GM12872 (cell line): ENCODE data around the gene TBC1D4.

Experiments used
- CTCF ChIP-seq: IDR thresholded peaks from 3 replicates; pipeline ENCODE4 v1.5.1; 2011; ENCODE audit warnings: low read depth, mild to moderate bottlenecking, low read length, moderate library complexity; ENCODE audit not compliant: insufficient read depth

TBC1D4 gene

GRCh38 chr13:75444016-75444415 lies 38.0 kb downstream of the TBC1D4 start:
- TF ChIP-seq CTCF = no peak

- no peak for TF ChIP-seq CTCF
Observed at GRCh38 chr13:75443356-75443958, 38.5 kb downstream of the TBC1D4 start.

GRCh38 chr13:75442736-75443234 lies 39.2 kb downstream of the TBC1D4 start:
- TF ChIP-seq CTCF = no peak

DNA sequence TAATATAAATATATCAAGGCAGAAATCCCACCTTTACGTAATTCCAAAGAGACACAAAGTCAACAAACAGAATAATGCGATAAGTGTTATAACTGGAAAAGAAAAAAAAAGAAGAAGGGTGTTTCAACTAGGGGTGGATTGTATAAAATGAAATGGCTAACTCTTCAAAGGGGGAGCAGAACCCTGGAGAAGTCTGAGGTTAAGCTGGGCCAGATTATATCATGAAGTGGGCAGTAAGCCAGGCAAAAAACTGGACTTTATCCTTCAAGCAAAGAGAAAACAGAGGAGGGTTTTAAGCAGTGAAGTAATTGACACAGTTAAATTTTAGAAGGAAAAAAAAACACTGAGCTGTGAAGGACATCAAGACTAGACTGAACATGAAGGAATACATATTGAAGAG lies 41.9 kb downstream of the TBC1D4 start:
- TF ChIP-seq CTCF = no peak

- TF ChIP-seq CTCF = no peak
Observed at GRCh38 chr13:75437582-75438318, 44.2 kb downstream of the TBC1D4 start.

DNA sequence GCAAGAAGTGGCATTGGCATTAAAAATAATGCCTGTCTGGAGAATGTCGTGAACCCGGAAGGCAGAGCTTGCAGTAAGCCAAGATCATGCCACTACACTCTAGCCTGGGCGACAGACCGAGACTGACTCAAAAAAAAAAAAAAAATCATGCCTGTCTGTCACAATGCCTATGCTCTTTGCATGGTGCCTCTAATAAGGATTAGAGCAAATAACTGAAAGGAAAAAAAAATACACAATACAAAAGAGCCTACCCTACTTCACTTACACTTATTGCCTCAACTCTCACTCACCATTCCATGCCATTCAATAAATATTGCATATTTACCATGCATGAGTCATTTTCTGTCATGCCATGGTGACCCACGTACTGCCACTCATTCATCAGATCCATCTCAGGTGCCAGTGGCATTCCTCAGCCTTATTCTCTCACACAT lies 49.1 kb downstream of the TBC1D4 start:
- no peak for TF ChIP-seq CTCF

DNA sequence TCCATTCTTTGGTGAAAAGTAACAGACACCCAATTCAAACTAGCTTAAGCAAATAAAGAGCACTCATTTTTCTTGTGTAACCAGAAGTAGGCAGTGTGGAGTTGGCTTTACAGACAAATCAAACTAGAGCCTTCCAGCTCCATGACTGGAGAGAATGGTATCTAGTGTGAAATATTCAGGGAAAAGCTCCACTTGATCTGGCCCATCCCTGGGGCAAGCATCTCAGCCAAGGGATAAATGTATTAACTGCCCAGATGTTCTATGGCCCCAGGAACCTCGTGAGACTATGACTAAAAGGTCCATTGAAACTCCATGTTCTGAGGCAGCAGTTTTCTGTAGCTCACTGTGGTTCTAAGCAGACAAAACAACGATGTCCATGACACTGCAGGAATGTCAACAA lies 49.9 kb downstream of the TBC1D4 start:
- peak; percentile 35; the same call in 2 of the 3 replicates for TF ChIP-seq CTCF
